NOMO-1 treated with dmso at 0.1 percent for 144 hours (cell line): ENCODE measurements around the gene GRIP1.
A peak's percentile ranks its signal among the peaks of the same experiment; 100 is the strongest.
"Not testable (repeated sequence)": the region's sequence is repeated elsewhere in the genome, so short reads cannot be mapped to it uniquely, and the experiment has no call there.

Experiments
- DNase-seq: peaks from one replicate; lab custom pipeline; 2025; ENCODE audit not compliant: unreplicated experiment; lab: John Stamatoyannopoulos, UW

Gene GRIP1

GRCh38 chr12:66341126-66341525 lies 337.8 kb downstream of the GRIP1 start:
- DNase-seq = no peak

- DNase-seq = no peak
These were observed 338.7 kb downstream of the GRIP1 start for GRCh38 chr12:66340131-66340530.

- DNase-seq = no peak
These were observed 341.4 kb downstream of the GRIP1 start for GRCh38 chr12:66337381-66338010.

- DNase-seq = no peak
These were observed 343.1 kb downstream of the GRIP1 start for GRCh38 chr12:66335746-66336145.

GRCh38 chr12:66331814-66332213 lies 347.1 kb downstream of the GRIP1 start:
- DNase-seq = no peak

GRCh38 chr12:66331016-66331415 lies 347.9 kb downstream of the GRIP1 start:
- no peak for DNase-seq

GRCh38 chr12:66329941-66330340 lies 348.9 kb downstream of the GRIP1 start:
- DNase-seq = no peak

GRCh38 chr12:66323017-66323416 lies 355.9 kb downstream of the GRIP1 start:
- DNase-seq = no peak

- DNase-seq = no peak
These were observed 357.4 kb downstream of the GRIP1 start for GRCh38 chr12:66321435-66321834.

- no peak for DNase-seq
These were observed 357.9 kb downstream of the GRIP1 start for GRCh38 chr12:66320996-66321395.

- no peak for DNase-seq
These were observed 359.5 kb downstream of the GRIP1 start for GRCh38 chr12:66319266-66319954.

- DNase-seq = no peak
These were observed 364.6 kb downstream of the GRIP1 start for GRCh38 chr12:66314278-66314677.

- no peak for DNase-seq
These were observed 366.7 kb downstream of the GRIP1 start for GRCh38 chr12:66312189-66312588.

- no peak for DNase-seq
These were observed 369.3 kb downstream of the GRIP1 start for GRCh38 chr12:66309606-66310005.

- DNase-seq = no peak
These were observed 374.5 kb downstream of the GRIP1 start for GRCh38 chr12:66304296-66304900.

GRCh38 chr12:66303316-66303804 lies 375.5 kb downstream of the GRIP1 start:
- not testable (repeated sequence) for DNase-seq

GRCh38 chr12:66302827-66303169 lies 376.1 kb downstream of the GRIP1 start:
- DNase-seq = no peak

- DNase-seq = peak; percentile 94
These were observed 376.7 kb downstream of the GRIP1 start, which contains the start of gene HELB for GRCh38 chr12:66301944-66302826. HELB (plus strand) TSS chr12:66302493; CDS start chr12:66302604, 111 bp downstream.

- DNase-seq = no peak
These were observed 381.0 kb downstream of the GRIP1 start for GRCh38 chr12:66297923-66298322.
